OCI-LY3 (cell line): Measurements from ENCODE around the gene LTBP2.

ENCODE experiments used
- H2AFZ ChIP-seq: fragments of 200-600, 300-600 bp; shearing (Covaris generic); 2 replicates; pipeline ENCODE4 v1.6.0; 2014; ENCODE audit warnings: antibody characterized with exemption, low read depth, low read length
- H3K27ac ChIP-seq: fragments of 200-600, 300-600 bp; sonication (generic); 2 replicates; pipeline ENCODE4 v1.5.1; 2014; ENCODE audit warnings: mild to moderate bottlenecking, low read length, moderate library complexity, mixed read lengths
- H3K27me3 ChIP-seq: fragments of 200-600, 300-600 bp; sonication (generic); 2 replicates; pipeline ENCODE4 v1.6.1; 2014; ENCODE audit warnings: low read depth, low read length, mixed read lengths
- H3K36me3 ChIP-seq: fragments of 200-600, 300-600 bp; sonication (generic); replicated peaks from 2 replicates; pipeline ENCODE3; 2014; ENCODE audit warnings: low read depth, low read length, mixed read lengths
- H3K4me1 ChIP-seq: fragments of 300-600, 200-600 bp; sonication (generic); 2 replicates; pipeline ENCODE4 v1.6.1; 2014; ENCODE audit warnings: low read length, mixed read lengths
- H3K4me2 ChIP-seq: fragments of 200-600, 300-600 bp; sonication (generic); 2 replicates; pipeline ENCODE4 v1.6.1; 2014; ENCODE audit warnings: low read length, mixed read lengths
- H3K4me3 ChIP-seq: fragments of 300-600, 200-600 bp; sonication (generic); 2 replicates; pipeline ENCODE4 v1.5.1; 2014; ENCODE audit warnings: antibody characterized with exemption, mild to moderate bottlenecking, low read length, moderate library complexity
- H3K79me2 ChIP-seq: fragments of 300-600, 200-600 bp; shearing (Covaris generic); 2 replicates; pipeline ENCODE4 v1.6.1; 2014; ENCODE audit warnings: mild to moderate bottlenecking, low read length, mixed read lengths
- H3K9ac ChIP-seq: fragments of 300-600, 200-600 bp; shearing (Covaris generic); 2 replicates; pipeline ENCODE4 v1.6.0; 2014; ENCODE audit warnings: mild to moderate bottlenecking, low read length, moderate library complexity
- H3K9me3 ChIP-seq: fragments of 200-600, 300-600 bp; shearing (Covaris generic); 2 replicates; pipeline ENCODE4 v1.6.1; 2014; ENCODE audit warnings: low read length, mixed read lengths; ENCODE audit not compliant: insufficient read depth
- H4K20me1 ChIP-seq: fragments of 200-600, 300-600 bp; sonication (generic); 2 replicates; pipeline ENCODE4 v1.6.1; 2016; ENCODE audit warnings: low read length, mixed read lengths; ENCODE audit not compliant: insufficient read depth
- CTCF ChIP-seq: fragments of 200-600, 300-600 bp; sonication (generic); IDR thresholded peaks from 2 replicates; pipeline ENCODE4 v1.5.1; 2014; ENCODE audit warnings: antibody characterized with exemption, low read length, low read depth
- EZH2phosphoT487 ChIP-seq: fragments of 200-600 bp; shearing (Covaris generic); IDR thresholded peaks from 2 replicates; pipeline ENCODE4 v1.6.1; 2018; ENCODE audit warnings: antibody characterized with exemption, mixed run types, low read depth

Gene LTBP2

GRCh38 chr14:74578479-74578878, 33.6 kb downstream of the LTBP2 start:
- TF ChIP-seq CTCF (no peak), EZH2phosphoT487 (no peak)
- Histone ChIP-seq H4K20me1 (no peaks in the 10 kb centered on the region), H3K9ac (no peak overlapping the region), H3K9me3 (no peaks in the 10 kb centered on the region), H3K27me3 (no peaks in the 10 kb centered on the region), H3K4me1 (no peaks in the 10 kb centered on the region), H3K79me2 (no peaks in the 10 kb centered on the region), H3K27ac (no peak overlapping the region), H3K4me3 (no peak overlapping the region), H3K36me3 (no peaks in the 10 kb centered on the region), H2AFZ (no peak overlapping the region), H3K4me2 (no peak overlapping the region)

DNA sequence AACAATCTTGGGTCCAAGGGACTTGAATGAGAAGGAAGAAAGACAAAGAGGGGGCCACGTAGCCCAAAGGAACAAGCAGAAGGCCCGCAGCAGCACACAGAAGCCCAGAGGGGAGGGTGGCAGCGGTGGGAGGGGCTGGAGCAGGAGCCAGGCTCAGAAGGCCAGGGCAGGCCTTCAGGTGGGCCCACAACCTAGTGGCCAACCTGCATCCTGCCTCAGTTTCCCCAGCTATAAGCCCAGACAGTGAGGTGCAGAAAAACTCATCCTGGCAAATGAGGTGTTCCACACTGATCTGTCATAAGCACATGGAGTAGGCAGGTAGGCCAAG, 34.1 kb downstream of the LTBP2 start:
- Histone ChIP-seq H3K79me2 (no peaks in the 10 kb centered on the region), H3K9me3 (no peaks in the 10 kb centered on the region), H3K36me3 (no peaks in the 10 kb centered on the region), H3K4me1 (no peaks in the 10 kb centered on the region), H2AFZ (no peak overlapping the region), H4K20me1 (no peaks in the 10 kb centered on the region), H3K4me2 (no peak overlapping the region), H3K27me3 (no peaks in the 10 kb centered on the region), H3K4me3 (no peak overlapping the region), H3K27ac (no peak overlapping the region), H3K9ac (no peak overlapping the region)
- TF ChIP-seq CTCF (no peak), EZH2phosphoT487 (no peak)

DNA sequence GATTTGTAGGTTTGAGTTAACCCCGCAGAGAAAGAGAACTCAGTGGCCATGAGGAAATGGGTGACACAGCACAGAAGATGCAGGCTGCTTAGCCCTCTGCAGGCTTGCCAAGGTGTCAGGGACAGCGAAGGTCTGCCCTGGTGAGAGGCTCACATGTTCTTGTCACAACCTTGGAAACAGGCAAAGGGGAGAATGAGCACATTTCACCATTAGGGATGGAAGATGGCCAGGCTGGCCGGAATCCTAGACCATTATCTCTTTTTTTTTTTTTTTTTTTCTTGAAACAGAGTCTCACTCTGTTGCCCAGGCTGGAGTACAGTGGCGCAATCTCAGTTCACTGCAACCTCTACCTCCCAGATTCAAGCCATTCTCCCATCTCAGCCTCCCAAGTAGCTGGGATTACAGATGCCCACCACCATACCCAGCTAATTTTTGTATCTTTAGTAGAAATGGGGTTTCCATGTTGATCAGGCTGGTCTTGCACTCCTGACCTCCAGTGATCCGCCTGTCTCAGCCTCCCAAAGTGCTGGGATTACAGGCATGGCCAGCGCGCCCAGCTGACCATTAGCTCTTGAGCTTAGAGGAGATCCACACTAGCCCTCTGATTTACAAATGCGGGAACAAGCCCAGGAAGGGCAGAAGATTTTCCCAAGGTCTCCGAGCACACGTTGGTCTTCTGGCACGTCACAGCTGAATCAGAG, 34.6 kb downstream of the LTBP2 start:
- H3K79me2 ChIP-seq: no peaks in the 10 kb centered on the region
- H3K27me3 ChIP-seq: peaks cover 4% of the 10 kb centered on the region; the same call in 1 of the 2 replicates
- H3K4me2 ChIP-seq: no peak overlapping the region
- no peaks in the 10 kb centered on the region for H3K9me3 ChIP-seq
- no peaks in the 10 kb centered on the region for H4K20me1 ChIP-seq
- no peak overlapping the region for H3K27ac ChIP-seq
- no peaks in the 10 kb centered on the region for H3K36me3 ChIP-seq
- no peak for TF ChIP-seq CTCF
- TF ChIP-seq EZH2phosphoT487: no peak
- H3K4me3 ChIP-seq: no peak overlapping the region
- no peak overlapping the region for H2AFZ ChIP-seq
- no peak overlapping the region for H3K9ac ChIP-seq
- H3K4me1 ChIP-seq: no peaks in the 10 kb centered on the region

DNA sequence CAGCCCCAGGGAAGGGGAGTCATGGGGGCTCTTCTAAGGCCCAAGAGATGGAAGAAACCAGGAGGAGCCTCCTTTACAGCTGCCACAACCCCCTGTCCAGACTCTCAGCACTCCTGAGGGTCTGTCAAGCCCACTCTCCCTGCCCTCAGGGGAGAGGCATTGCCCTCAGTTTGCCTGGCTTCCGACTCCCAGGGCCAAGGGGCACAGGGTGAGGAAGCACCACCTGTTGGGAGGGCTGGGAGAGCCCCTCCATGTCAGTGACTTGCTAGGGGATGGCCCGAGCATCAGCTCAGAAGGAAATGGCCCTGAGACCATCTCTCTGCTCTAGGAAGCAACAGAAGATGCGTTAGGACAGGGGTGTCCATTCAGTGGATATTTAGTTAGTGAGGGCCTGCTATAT, 36.1 kb downstream of the LTBP2 start:
- TF ChIP-seq EZH2phosphoT487: no peak
- TF ChIP-seq CTCF: no peak

More for the DNA sequence above, 36.1 kb downstream of the LTBP2 start:
- Histone ChIP-seq H3K4me1 (peaks cover 6% of the 10 kb centered on the region; the same call in 1 of the 2 replicates), H4K20me1 (no peaks in the 10 kb centered on the region), H3K79me2 (no peaks in the 10 kb centered on the region), H3K4me3 (no peak overlapping the region), H3K4me2 (no peak overlapping the region), H3K9me3 (no peaks in the 10 kb centered on the region), H2AFZ (no peak overlapping the region), H3K36me3 (no peaks in the 10 kb centered on the region), H3K27me3 (peaks cover 11% of the 10 kb centered on the region), H3K27ac (no peak overlapping the region), H3K9ac (no peak overlapping the region)
